Measurements from ENCODE around the gene PARD3B.

Gene PARD3B

GRCh38 chr2:205193125-205193835 lies 648.0 kb downstream of the PARD3B start:
- H3K27ac ChIP-seq (ENCODE audit: low read length), result no peak overlapping the region
- no peaks in the 10 kb centered on the region for H4K20me1 ChIP-seq (ENCODE audit: insufficient read depth, low read length)
- H3K4me1 ChIP-seq (ENCODE audit: insufficient read depth, low read length), result no peaks in the 10 kb centered on the region
- no peak overlapping the region for H3K9ac ChIP-seq (ENCODE audit: low read depth, low read length)
- H2AFZ ChIP-seq (ENCODE audit: low read depth, low read length), result no peak overlapping the region
- no peaks in the 10 kb centered on the region for H3K79me2 ChIP-seq (ENCODE audit: insufficient read depth, low read length)
- DNase-seq (no peak), ATAC-seq (ENCODE audit: insufficient read depth, low read depth) (no peak)
- H3K4me2 ChIP-seq (ENCODE audit: insufficient read depth, low read length), result no peak overlapping the region
- no peaks in the 10 kb centered on the region for H3K36me3 ChIP-seq (ENCODE audit: insufficient read depth, low read length)
- TF ChIP-seq EZH2 (IDR thresholded peaks at IDR 0.05; ENCODE audit: borderline replicate concordance, low read depth, low read length, severe bottlenecking) (no peak), CTCF (IDR thresholded peaks at IDR 0.05; ENCODE audit: borderline replicate concordance, extremely low read depth, low read length, poor library complexity, severe bottlenecking) (no peak)
- H3K4me3 ChIP-seq (ENCODE audit: low read depth in 1 of 2, low read length in 2 of 2), result no peak overlapping the region
- H3K9me3 ChIP-seq (ENCODE audit: insufficient read depth, low read length, severe bottlenecking), result no peaks in the 10 kb centered on the region
- H3K27me3 ChIP-seq (ENCODE audit: insufficient read depth, low read length, poor library complexity), result no peaks in the 10 kb centered on the region

GRCh38 chr2:205193836-205194228 lies 648.6 kb downstream of the PARD3B start:
- H3K4me1 ChIP-seq (ENCODE audit: insufficient read depth, low read length), result no peaks in the 10 kb centered on the region
- H3K4me2 ChIP-seq (ENCODE audit: insufficient read depth, low read length), result no peak overlapping the region
- no peaks in the 10 kb centered on the region for H3K9me3 ChIP-seq (ENCODE audit: insufficient read depth, low read length, severe bottlenecking)
- no peak for TF ChIP-seq CTCF (IDR thresholded peaks at IDR 0.05; ENCODE audit: borderline replicate concordance, extremely low read depth, low read length, poor library complexity, severe bottlenecking)
- no peak for TF ChIP-seq EZH2 (IDR thresholded peaks at IDR 0.05; ENCODE audit: borderline replicate concordance, low read depth, low read length, severe bottlenecking)
- no peaks in the 10 kb centered on the region for H4K20me1 ChIP-seq (ENCODE audit: insufficient read depth, low read length)
- no peaks in the 10 kb centered on the region for H3K36me3 ChIP-seq (ENCODE audit: insufficient read depth, low read length)
- no peak overlapping the region for H3K27ac ChIP-seq (ENCODE audit: low read length)
- H3K27me3 ChIP-seq (ENCODE audit: insufficient read depth, low read length, poor library complexity), result no peaks in the 10 kb centered on the region
- no peak overlapping the region for H3K9ac ChIP-seq (ENCODE audit: low read depth, low read length)
- H3K4me3 ChIP-seq (ENCODE audit: low read depth in 1 of 2, low read length in 2 of 2), result no peak overlapping the region
- H3K79me2 ChIP-seq (ENCODE audit: insufficient read depth, low read length), result no peaks in the 10 kb centered on the region
- no peak for DNase-seq
- ATAC-seq (ENCODE audit: insufficient read depth, low read depth), result no peak
- no peak overlapping the region for H2AFZ ChIP-seq (ENCODE audit: low read depth, low read length)

- Histone ChIP-seq H3K79me2 (ENCODE audit: insufficient read depth, low read length) (no peaks in the 10 kb centered on the region), H2AFZ (ENCODE audit: low read depth, low read length) (no peak overlapping the region), H3K9ac (ENCODE audit: low read depth, low read length) (no peak overlapping the region), H3K9me3 (ENCODE audit: insufficient read depth, low read length, severe bottlenecking) (no peaks in the 10 kb centered on the region), H3K4me2 (ENCODE audit: insufficient read depth, low read length) (no peak overlapping the region), H3K4me1 (ENCODE audit: insufficient read depth, low read length) (no peaks in the 10 kb centered on the region), H3K4me3 (ENCODE audit: low read depth in 1 of 2, low read length in 2 of 2) (no peak overlapping the region), H4K20me1 (ENCODE audit: insufficient read depth, low read length) (no peaks in the 10 kb centered on the region), H3K36me3 (ENCODE audit: insufficient read depth, low read length) (no peaks in the 10 kb centered on the region), H3K27me3 (ENCODE audit: insufficient read depth, low read length, poor library complexity) (no peaks in the 10 kb centered on the region), H3K27ac (ENCODE audit: low read length) (no peak overlapping the region)
- no peak for TF ChIP-seq EZH2 (IDR thresholded peaks at IDR 0.05; ENCODE audit: borderline replicate concordance, low read depth, low read length, severe bottlenecking)
- no peak for ATAC-seq (ENCODE audit: insufficient read depth, low read depth)
- no peak for DNase-seq
Measured at GRCh38 chr2:205197468-205198139, 652.3 kb downstream of the PARD3B start.

- Histone ChIP-seq H3K27me3 (ENCODE audit: insufficient read depth, low read length, poor library complexity) (no peaks in the 10 kb centered on the region), H3K79me2 (ENCODE audit: insufficient read depth, low read length) (no peaks in the 10 kb centered on the region), H3K9ac (ENCODE audit: low read depth, low read length) (no peak overlapping the region), H4K20me1 (ENCODE audit: insufficient read depth, low read length) (no peaks in the 10 kb centered on the region), H3K4me1 (ENCODE audit: insufficient read depth, low read length) (no peaks in the 10 kb centered on the region), H2AFZ (ENCODE audit: low read depth, low read length) (no peak overlapping the region), H3K36me3 (ENCODE audit: insufficient read depth, low read length) (no peaks in the 10 kb centered on the region), H3K4me2 (ENCODE audit: insufficient read depth, low read length) (no peak overlapping the region), H3K9me3 (ENCODE audit: insufficient read depth, low read length, severe bottlenecking) (no peaks in the 10 kb centered on the region), H3K4me3 (ENCODE audit: low read depth in 1 of 2, low read length in 2 of 2) (no peak overlapping the region), H3K27ac (ENCODE audit: low read length) (no peak overlapping the region)
- no peak for ATAC-seq (ENCODE audit: insufficient read depth, low read depth)
- DNase-seq, result no peak
- TF ChIP-seq CTCF (IDR thresholded peaks at IDR 0.05; ENCODE audit: borderline replicate concordance, extremely low read depth, low read length, poor library complexity, severe bottlenecking) (no peak), EZH2 (IDR thresholded peaks at IDR 0.05; ENCODE audit: borderline replicate concordance, low read depth, low read length, severe bottlenecking) (no peak)
Measured at GRCh38 chr2:205198140-205198525, 652.9 kb downstream of the PARD3B start.

All from DND-41 (cell line).